GM19238 (cell line): Measurements from ENCODE around the gene MAOA.

Source experiments
- DNase-seq: peaks from one replicate; pipeline ENCODE4 v3.0.0; 2011; ENCODE audit warnings: low spot score; ENCODE audit not compliant: insufficient read length

MAOA gene

GRCh38 chrX:43756076-43756475, 100.0 kb downstream of the MAOA start:
- DNase-seq: no peak

DNA sequence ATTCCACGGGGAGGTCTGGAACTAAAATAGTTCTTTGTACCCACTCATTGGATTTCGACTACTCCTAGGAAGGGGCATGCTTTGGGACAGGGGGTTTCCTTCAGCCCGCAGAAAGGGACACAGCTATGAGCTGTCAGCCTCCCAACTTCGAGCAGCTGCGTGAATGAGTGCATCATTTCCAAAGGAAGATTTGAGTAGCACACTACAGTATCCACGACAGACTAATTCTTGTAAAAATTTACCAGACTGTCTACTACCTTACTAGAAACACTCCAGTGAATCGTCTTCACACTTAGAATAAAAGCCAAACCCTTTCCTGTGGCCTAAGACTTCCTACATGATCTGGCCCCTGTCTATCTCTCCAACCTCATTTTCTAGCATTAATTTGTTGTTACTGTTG, 101.9 kb downstream of the MAOA start:
- no peak for DNase-seq

- no peak for DNase-seq
Measured at GRCh38 chrX:43785930-43786591, 130.0 kb downstream of the MAOA start.
